HG02759 (cell line): ENCODE data around the gene CDC42EP5.

Source experiments
- ATAC-seq: cut with Tn5 transposase; IDR thresholded peaks from one replicate; pipeline ENCODE4 v1.9.1; 2021; ENCODE audit warnings: mild to moderate bottlenecking, moderate library complexity; ENCODE audit not compliant: unreplicated experiment

The CDC42EP5 gene

DNA sequence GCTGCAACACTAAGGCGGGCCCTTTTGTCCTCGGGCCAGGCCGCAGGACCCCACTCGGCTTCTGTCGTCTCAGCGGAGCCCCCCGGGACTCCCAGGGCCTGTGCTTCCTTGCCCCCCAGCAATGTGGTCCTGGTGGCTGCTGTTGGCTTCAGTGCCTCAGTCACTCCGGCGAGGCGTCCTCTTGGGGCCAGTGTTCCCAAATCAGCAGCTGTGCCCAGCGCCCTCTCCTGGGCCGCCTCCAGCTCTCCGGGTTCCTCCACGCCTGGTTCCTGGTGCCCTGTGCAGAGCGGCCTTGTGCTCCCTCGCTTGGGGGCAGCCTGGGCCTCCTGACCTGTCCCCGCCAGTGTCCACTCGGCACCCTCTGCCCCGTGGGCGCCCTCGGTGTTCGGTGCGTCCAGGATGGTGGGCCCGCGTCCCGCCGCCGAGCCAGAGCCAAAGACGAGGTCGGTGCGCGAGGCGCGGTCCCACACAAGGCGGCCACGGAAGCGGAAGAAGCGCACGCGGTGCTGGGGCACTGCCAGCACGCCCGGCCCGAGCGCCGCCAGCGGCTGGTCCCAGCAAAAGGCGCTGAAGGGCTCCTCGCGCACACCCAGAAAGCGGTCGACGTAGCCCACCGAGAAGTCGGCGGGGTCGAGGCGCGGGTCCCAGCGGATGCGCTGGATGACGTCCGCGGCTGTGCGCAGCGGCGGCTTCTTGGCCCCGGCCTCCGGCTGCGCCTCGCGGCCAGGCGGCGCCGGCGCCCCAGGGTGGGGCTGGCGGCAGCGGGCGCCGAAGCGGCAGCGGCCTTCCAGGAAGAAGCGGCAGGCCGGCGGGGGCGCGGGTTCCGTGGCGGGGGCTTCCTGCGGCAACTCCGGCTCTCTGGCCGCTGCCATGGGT, 10.2 kb downstream of the CDC42EP5 start:
- ATAC-seq = peak; percentile 12

GRCh38 chr19:54462047-54462654, 10.9 kb downstream of the CDC42EP5 start:
- no peak for ATAC-seq

DNA sequence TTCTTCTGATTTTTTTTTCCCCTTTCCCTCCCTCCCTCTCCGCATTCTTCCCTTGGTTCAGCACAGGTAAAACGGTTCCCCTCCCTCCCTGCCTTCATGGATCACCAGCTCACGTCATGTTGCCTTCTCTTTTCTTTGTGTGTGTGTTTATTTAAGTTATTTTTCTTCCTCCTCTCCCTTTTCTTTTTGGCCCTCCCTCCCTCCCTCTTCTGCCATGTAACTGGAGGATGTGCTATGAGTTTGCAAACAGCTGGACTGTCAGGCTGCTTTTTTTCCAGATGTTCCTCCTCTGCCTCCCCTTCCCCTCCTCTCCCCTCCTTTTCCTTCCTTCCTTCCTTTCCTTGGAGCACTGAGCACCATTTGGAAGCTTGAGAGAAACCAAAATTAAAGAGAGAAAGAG, 11.5 kb downstream of the CDC42EP5 start:
- no peak for ATAC-seq

- no peak for ATAC-seq
Measured at GRCh38 chr19:54461210-54461609, 11.9 kb downstream of the CDC42EP5 start.

- ATAC-seq = no peak
Measured at GRCh38 chr19:54460230-54461005, 12.7 kb downstream of the CDC42EP5 start.

DNA sequence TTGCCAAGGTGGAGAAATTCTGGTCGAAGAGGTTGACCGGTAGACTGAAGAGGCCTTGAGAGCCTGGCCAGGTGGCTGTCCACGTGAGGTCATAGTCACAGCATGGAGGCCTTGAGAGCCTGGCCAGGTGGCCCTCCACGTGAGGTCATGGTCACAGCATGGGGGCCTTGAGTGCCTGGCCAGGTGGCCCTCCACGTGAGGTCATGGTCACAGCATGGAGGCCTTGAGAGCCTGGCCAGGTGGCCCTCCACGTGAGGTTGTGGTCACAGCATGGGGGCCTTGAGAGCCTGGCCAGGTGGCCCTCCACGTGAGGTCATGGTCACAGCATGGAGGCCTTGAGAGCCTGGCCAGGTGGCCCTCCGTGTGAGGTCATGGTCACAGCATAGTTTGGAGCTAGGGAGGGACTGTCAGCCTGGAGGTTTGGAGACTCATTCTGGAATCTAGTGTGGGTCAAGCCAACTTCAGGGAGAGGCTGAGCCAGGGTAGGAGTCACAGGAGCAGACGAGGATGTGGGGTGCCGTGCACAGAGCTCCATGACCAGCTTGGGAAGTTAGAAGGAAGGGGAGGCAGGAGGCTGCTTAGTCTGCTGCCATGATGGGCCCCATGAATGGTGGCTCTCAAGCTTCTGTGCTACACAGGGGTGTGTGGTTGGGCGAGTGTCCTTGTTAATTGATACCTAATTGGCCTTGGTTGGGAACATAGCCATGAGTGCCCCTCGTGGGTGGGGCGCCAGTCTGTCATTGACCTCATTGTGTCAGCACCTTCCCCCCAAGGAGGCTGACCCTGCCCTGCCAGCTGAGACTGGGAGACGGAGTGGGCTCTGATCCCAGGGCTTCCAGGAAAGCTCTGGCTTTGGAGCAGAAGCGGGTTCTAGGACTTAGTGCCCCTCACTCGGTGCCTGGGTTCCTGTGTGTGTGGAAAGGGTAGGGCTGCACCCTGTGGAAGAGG, 13.5 kb downstream of the CDC42EP5 start:
- no peak for ATAC-seq

- no peak for ATAC-seq
Measured at GRCh38 chr19:54458648-54459281, 14.3 kb downstream of the CDC42EP5 start.

GRCh38 chr19:54457773-54458647, 15.1 kb downstream of the CDC42EP5 start:
- ATAC-seq = no peak

GRCh38 chr19:54456423-54457373, 16.4 kb downstream of the CDC42EP5 start:
- no peak for ATAC-seq

GRCh38 chr19:54455786-54456422, 17.2 kb downstream of the CDC42EP5 start:
- no peak for ATAC-seq

GRCh38 chr19:54454781-54455675, 18.1 kb downstream of the CDC42EP5 start:
- no peak for ATAC-seq

GRCh38 chr19:54453921-54454780, 18.9 kb downstream of the CDC42EP5 start:
- ATAC-seq = no peak

DNA sequence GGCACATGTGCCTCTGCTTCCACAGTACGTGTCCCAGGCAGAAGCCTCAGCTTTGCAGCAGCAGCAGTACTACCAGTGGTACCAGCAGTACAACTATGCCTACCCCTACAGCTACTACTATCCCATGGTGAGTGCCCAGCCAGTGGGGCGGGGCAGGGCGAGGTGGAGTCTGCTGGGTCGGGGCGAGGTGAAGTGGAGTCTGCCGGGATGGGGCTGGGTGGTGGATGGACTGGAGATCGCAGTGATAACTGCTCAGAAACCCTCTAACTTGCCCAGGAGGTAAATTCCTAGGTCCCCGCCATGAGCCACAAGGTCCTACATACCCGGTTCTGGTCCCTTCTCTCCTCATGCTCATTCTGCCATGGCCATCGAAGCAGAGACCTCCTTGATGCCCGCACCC, 20.5 kb downstream of the CDC42EP5 start:
- no peak for ATAC-seq

- no peak for ATAC-seq
Measured at GRCh38 chr19:54451997-54452396, 21.1 kb downstream of the CDC42EP5 start.

DNA sequence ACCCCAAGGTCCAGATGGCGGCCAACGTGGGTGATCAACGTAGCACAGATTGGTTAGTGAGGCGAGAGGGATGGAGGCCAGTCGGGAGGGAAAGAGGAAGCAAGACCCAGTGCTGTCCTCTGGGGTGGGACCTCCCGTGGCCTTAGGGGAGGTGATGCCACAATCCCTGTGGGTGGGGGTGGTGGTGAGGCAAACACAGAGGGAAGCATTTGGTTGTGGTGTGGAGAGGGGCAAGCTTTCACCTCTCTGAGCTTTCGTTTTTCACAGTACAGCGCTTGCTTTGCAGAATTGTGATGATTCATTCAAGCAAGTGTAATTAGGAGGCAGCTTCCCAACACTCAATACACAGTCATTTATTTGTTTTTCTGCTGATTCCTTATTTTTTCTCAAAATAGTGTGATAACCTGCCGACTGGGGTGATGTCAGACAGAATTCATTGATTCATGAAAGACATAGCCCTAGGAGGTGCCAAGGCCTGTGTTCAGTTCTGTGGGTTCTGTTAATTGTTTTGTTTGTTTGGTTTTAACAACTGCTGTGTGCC, 21.7 kb downstream of the CDC42EP5 start:
- ATAC-seq = no peak
